Cardiac fibroblast (primary cell): ENCODE data around the gene NOVA2.

ENCODE experiments used
- DNase-seq, 2 donors: peaks; one replicate each; pipeline versions ENCODE4 v3.0.0 to v3.0.0-alpha.2; 2010; ENCODE audit warnings: low read depth in 2 of 2
- H3K4me3 ChIP-seq, 2 donors: replicated peaks in 1 of 2; 1 replicate in 1 of 2; 2 replicates in 1 of 2; pipeline ENCODE4 v1.5.1; 2011; ENCODE audit warnings: low read depth in 2 of 2, low read length in 2 of 2, mild to moderate bottlenecking in 2 of 2, moderate library complexity in 1 of 2
- TF ChIP-seq, protein P1 (sequence below): IDR thresholded peaks from one replicate; pipeline ENCODE4 v1.5.1; 2011; ENCODE audit warnings: low read depth, mild to moderate bottlenecking, low read length, inconsistent platforms

Gene NOVA2

GRCh38 chr19:46019270-46019669 is 45.6 kb upstream of the NOVA2 start:
- no peak overlapping the region for H3K4me3 ChIP-seq
- DNase-seq, result no peak
- TF ChIP-seq, protein P1, sequence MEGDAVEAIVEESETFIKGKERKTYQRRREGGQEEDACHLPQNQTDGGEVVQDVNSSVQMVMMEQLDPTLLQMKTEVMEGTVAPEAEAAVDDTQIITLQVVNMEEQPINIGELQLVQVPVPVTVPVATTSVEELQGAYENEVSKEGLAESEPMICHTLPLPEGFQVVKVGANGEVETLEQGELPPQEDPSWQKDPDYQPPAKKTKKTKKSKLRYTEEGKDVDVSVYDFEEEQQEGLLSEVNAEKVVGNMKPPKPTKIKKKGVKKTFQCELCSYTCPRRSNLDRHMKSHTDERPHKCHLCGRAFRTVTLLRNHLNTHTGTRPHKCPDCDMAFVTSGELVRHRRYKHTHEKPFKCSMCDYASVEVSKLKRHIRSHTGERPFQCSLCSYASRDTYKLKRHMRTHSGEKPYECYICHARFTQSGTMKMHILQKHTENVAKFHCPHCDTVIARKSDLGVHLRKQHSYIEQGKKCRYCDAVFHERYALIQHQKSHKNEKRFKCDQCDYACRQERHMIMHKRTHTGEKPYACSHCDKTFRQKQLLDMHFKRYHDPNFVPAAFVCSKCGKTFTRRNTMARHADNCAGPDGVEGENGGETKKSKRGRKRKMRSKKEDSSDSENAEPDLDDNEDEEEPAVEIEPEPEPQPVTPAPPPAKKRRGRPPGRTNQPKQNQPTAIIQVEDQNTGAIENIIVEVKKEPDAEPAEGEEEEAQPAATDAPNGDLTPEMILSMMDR, result no peak

GRCh38 chr19:46018729-46019251 is 45.1 kb upstream of the NOVA2 start:
- H3K4me3 ChIP-seq, result no peak overlapping the region
- TF ChIP-seq, protein P1, result no peak

GRCh38 chr19:46017874-46018675 is 44.4 kb upstream of the NOVA2 start:
- H3K4me3 ChIP-seq, result no peak overlapping the region
- DNase-seq, result no peak
- TF ChIP-seq, protein P1, result no peak

More at GRCh38 chr19:46018729-46019251, 45.1 kb upstream of the NOVA2 start:
- no peak for DNase-seq

- TF ChIP-seq, protein P1, result no peak
- H3K4me3 ChIP-seq, result no peak overlapping the region
- no peak for DNase-seq
Observed at GRCh38 chr19:46017095-46017429, 43.4 kb upstream of the NOVA2 start.

DNA sequence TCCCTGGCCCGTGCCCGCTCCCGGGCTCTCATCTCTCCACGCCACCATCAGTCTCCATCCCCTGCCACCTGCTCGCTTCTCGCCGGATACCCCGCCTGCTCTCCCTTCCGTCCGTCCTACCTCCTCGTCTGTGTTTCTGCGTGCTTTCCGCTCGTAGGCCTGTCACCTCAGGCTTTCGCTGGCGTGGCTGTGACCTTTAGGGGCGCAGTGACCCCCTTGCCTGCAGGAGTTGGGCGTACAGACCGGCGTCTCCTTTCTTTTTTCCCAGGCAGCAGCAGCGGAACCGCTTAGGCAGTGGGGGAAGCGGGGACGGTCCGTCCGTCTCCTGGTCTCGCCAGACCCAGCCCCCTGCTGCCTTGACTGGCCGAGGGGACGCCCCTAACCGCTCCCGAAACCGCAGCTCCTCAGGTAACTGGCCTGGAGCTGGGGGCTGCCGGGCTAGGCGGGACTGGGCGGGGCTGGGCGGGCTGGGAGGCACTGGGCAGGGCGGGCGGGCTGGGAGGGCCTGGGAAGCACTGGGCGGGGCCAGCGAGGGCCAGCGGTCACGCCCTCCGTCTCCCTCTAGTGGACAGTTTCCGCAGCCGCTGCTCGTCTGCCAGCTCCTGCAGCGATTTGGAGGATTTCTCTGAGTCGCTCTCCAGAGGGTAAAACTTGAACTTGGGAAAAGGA is 42.9 kb upstream of the NOVA2 start:
- TF ChIP-seq, protein P1, result peak; percentile 82
- DNase-seq, result peak; percentile 80 to 81
- peak overlapping the region; percentile 53 to 59 for H3K4me3 ChIP-seq

GRCh38 chr19:46015687-46016425 is 42.2 kb upstream of the NOVA2 start:
- peak overlapping the region; percentile 53 to 59 for H3K4me3 ChIP-seq
- TF ChIP-seq, protein P1, result no peak
- DNase-seq, result no peak
